Suprapubic skin (tissue), 4 donors: ENCODE data around the gene CDK13.

Experiments used
- CTCF ChIP-seq, 2 donors: fragments of 200-600 bp in 1 of 2; fragments of 450-650 bp in 1 of 2; sonication (generic) in 1 of 2; IDR thresholded peaks; one replicate each; pipeline ENCODE4 v1.5.1; 2016 to 2019; ENCODE audit warnings: antibody characterized with exemption in 2 of 2, mild to moderate bottlenecking in 1 of 2, moderate library complexity in 1 of 2
- EP300 ChIP-seq: sonication (generic); formaldehyde crosslinking; IDR thresholded peaks from one replicate; pipeline ENCODE4 v1.6.1; 2017; ENCODE audit warnings: antibody characterized with exemption
- POLR2A ChIP-seq, 2 donors: fragments of 450-650 bp; IDR thresholded peaks; one replicate each; pipeline ENCODE4 v1.6.1; 2017; ENCODE audit warnings: antibody characterized with exemption in 2 of 2, mild to moderate bottlenecking in 2 of 2, moderate library complexity in 2 of 2
- POLR2AphosphoS5 ChIP-seq, 3 donors: sonication (generic); formaldehyde crosslinking; IDR thresholded peaks; one replicate each; pipeline ENCODE4 v1.6.1; 2017; ENCODE audit warnings: antibody characterized with exemption in 3 of 3

- no peak for TF ChIP-seq CTCF (IDR thresholded peaks at IDR 0.05)
- no peak for TF ChIP-seq POLR2A (IDR thresholded peaks at IDR 0.05)
- no peak for TF ChIP-seq EP300
- TF ChIP-seq POLR2AphosphoS5 (IDR thresholded peaks at IDR 0.05) = no peak
These were observed 30.4 kb upstream of the CDK13 start for GRCh38 chr7:39919646-39920045.
